ENCODE measurements around the gene IL5. TPM values are rescaled to one million over a fixed set of nuclear protein-coding genes. Genes with fewer than 3 reads are reported as not detected.
A peak's percentile ranks its signal among the peaks of the same experiment; 100 is the strongest.

IL5 gene
- polyA plus RNA-seq, 1 donor from 2014 or later: not detected

DNA sequence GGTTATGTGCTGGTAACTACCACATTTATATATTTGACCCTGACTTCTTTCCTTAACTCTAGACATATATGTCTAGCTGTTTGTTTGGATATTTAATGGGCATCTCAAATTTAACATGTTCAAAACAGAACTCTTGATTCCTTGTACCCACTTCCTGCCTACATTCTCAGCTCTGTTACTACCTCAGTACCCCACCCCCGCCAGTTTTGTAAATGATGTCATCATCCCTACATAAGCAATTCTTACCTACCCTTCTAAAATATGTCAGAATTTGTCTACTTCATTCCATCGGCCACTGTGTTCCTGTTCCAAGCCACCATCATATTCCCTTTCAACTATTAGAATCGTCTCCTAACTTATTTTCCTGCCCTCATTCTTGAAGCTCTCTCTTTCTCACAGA is 18.3 kb upstream of the IL5 start:
- no peaks in the 10 kb centered on the region for H3K27me3 ChIP-seq (ENCODE audit: insufficient read depth, low read depth, low read length)
- no peaks in the 10 kb centered on the region for H4K20me1 ChIP-seq (ENCODE audit: insufficient read depth)
- no peak overlapping the region for H3K9ac ChIP-seq (ENCODE audit: low read length)
- H3K9me2 ChIP-seq (ENCODE audit: insufficient read depth, low read length): no peaks in the 10 kb centered on the region
- H3K79me2 ChIP-seq (replicated peaks; ENCODE audit: insufficient read depth, low read length): no peaks in the 10 kb centered on the region
- no peaks in the 10 kb centered on the region for H3K36me3 ChIP-seq (ENCODE audit: insufficient read depth, low read length)
- no peak overlapping the region for H3K4me3 ChIP-seq (ENCODE audit: low read length)
- no peaks in the 10 kb centered on the region for H3F3A ChIP-seq (ENCODE audit: insufficient read depth, low read length, poor library complexity, severe bottlenecking)
- TF ChIP-seq, protein P1, sequence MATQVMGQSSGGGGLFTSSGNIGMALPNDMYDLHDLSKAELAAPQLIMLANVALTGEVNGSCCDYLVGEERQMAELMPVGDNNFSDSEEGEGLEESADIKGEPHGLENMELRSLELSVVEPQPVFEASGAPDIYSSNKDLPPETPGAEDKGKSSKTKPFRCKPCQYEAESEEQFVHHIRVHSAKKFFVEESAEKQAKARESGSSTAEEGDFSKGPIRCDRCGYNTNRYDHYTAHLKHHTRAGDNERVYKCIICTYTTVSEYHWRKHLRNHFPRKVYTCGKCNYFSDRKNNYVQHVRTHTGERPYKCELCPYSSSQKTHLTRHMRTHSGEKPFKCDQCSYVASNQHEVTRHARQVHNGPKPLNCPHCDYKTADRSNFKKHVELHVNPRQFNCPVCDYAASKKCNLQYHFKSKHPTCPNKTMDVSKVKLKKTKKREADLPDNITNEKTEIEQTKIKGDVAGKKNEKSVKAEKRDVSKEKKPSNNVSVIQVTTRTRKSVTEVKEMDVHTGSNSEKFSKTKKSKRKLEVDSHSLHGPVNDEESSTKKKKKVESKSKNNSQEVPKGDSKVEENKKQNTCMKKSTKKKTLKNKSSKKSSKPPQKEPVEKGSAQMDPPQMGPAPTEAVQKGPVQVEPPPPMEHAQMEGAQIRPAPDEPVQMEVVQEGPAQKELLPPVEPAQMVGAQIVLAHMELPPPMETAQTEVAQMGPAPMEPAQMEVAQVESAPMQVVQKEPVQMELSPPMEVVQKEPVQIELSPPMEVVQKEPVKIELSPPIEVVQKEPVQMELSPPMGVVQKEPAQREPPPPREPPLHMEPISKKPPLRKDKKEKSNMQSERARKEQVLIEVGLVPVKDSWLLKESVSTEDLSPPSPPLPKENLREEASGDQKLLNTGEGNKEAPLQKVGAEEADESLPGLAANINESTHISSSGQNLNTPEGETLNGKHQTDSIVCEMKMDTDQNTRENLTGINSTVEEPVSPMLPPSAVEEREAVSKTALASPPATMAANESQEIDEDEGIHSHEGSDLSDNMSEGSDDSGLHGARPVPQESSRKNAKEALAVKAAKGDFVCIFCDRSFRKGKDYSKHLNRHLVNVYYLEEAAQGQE (IDR thresholded peaks at IDR 0.05; ENCODE audit: borderline replicate concordance): no peak
- TF ChIP-seq RAD21 (conservative IDR thresholded peaks at IDR 0.05) (no peak), TAF1 (IDR thresholded peaks at IDR 0.05; ENCODE audit: low read depth) (no peak), POLR2AphosphoS5 (IDR thresholded peaks at IDR 0.05) (no peak), SMC3 (conservative IDR thresholded peaks at IDR 0.05; ENCODE audit: poor library complexity) (no peak)
- no peak overlapping the region for H2AFZ ChIP-seq (ENCODE audit: low read depth, low read length)
- H3K27ac ChIP-seq (ENCODE audit: low read length): no peak overlapping the region
- no peak overlapping the region for H3K4me2 ChIP-seq (ENCODE audit: low read length)
- no peaks in the 10 kb centered on the region for H3K9me3 ChIP-seq (ENCODE audit: low read length)

DNA sequence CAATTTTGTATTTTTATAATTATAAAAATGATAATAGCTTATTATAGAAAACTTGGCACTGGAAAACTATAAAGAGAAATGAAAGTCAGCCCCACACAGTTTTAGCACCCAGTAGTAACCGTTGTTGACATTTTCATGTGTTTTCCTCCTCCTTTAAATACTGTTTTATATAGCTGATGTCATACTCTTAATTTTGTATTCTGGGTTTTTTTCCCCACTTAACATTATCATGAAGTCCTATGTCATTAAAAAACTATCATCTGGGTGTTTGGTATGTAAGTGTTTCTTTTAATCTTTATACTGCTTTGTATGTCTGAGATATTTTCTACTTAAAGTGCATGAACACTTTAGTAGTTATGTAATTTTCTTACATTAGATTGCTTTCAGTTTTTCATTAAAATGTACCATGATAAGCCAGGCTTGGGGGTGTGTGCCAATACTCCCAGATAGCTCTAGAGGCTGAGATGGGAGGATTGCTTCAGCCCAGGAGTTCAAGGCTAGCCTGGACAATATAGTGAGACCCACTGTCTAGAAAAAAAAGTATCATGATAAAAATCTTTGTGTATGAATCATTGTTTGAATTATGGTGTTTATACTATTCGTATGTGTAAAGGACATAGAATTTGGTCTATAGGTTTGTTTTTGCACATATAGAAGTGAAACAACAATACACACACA is 16.2 kb upstream of the IL5 start:
- Histone ChIP-seq H3K9me3 (ENCODE audit: low read length) (no peaks in the 10 kb centered on the region), H2AFZ (ENCODE audit: low read depth, low read length) (no peak overlapping the region), H3F3A (ENCODE audit: insufficient read depth, low read length, poor library complexity, severe bottlenecking) (no peaks in the 10 kb centered on the region), H3K9me2 (ENCODE audit: insufficient read depth, low read length) (no peaks in the 10 kb centered on the region), H3K4me3 (ENCODE audit: low read length) (no peak overlapping the region), H3K36me3 (ENCODE audit: insufficient read depth, low read length) (no peaks in the 10 kb centered on the region), H4K20me1 (ENCODE audit: insufficient read depth) (no peaks in the 10 kb centered on the region), H3K9ac (ENCODE audit: low read length) (no peak overlapping the region), H3K4me2 (ENCODE audit: low read length) (no peak overlapping the region), H3K79me2 (replicated peaks; ENCODE audit: insufficient read depth, low read length) (no peaks in the 10 kb centered on the region), H3K27me3 (ENCODE audit: insufficient read depth, low read depth, low read length) (no peaks in the 10 kb centered on the region), H3K27ac (ENCODE audit: low read length) (no peak overlapping the region)
- TF ChIP-seq, protein P1 (IDR thresholded peaks at IDR 0.05; ENCODE audit: borderline replicate concordance): no peak

- Histone ChIP-seq H3K9me2 (ENCODE audit: insufficient read depth, low read length) (no peaks in the 10 kb centered on the region), H3K9me3 (ENCODE audit: low read length) (no peaks in the 10 kb centered on the region), H4K20me1 (ENCODE audit: insufficient read depth) (no peaks in the 10 kb centered on the region), H2AFZ (ENCODE audit: low read depth, low read length) (peak overlapping the region; percentile 48), H3K4me2 (ENCODE audit: low read length) (peak overlapping the region; percentile 46), H3K36me3 (ENCODE audit: insufficient read depth, low read length) (no peaks in the 10 kb centered on the region), H3K27me3 (ENCODE audit: insufficient read depth, low read depth, low read length) (no peaks in the 10 kb centered on the region), H3K9ac (ENCODE audit: low read length) (peak overlapping the region; percentile 74), H3K4me3 (ENCODE audit: low read length) (peak overlapping the region; percentile 86), H3K79me2 (replicated peaks; ENCODE audit: insufficient read depth, low read length) (no peaks in the 10 kb centered on the region), H3F3A (ENCODE audit: insufficient read depth, low read length, poor library complexity, severe bottlenecking) (no peaks in the 10 kb centered on the region), H3K27ac (ENCODE audit: low read length) (peak overlapping the region; percentile 59)
- no peak for TF ChIP-seq CTCF (IDR thresholded peaks at IDR 0.05; ENCODE audit: poor library complexity, severe bottlenecking)
- TF ChIP-seq, protein P1 (IDR thresholded peaks at IDR 0.05; ENCODE audit: borderline replicate concordance): no peak
- no peak for TF ChIP-seq POLR2AphosphoS5 (IDR thresholded peaks at IDR 0.05)
- TF ChIP-seq EP300 (conservative IDR thresholded peaks at IDR 0.05; ENCODE audit: poor library complexity, severe bottlenecking): no peak
- no peak for TF ChIP-seq RAD21 (conservative IDR thresholded peaks at IDR 0.05)
- no peak for TF ChIP-seq SMC3 (conservative IDR thresholded peaks at IDR 0.05; ENCODE audit: poor library complexity)
- TF ChIP-seq TAF1 (IDR thresholded peaks at IDR 0.05; ENCODE audit: low read depth): no peak
- TF ChIP-seq MXI1 (conservative IDR thresholded peaks at IDR 0.05; ENCODE audit: poor library complexity, severe bottlenecking): no peak
Observed at GRCh38 chr5:132557478-132558172, 14.3 kb upstream of the IL5 start.
